Right renal cortex interstitium (tissue), 3 donors: Measurements from ENCODE around the gene TIMM13. TPM values are rescaled to one million over a fixed set of nuclear protein-coding genes. Genes with fewer than 3 reads are reported as not detected.

ENCODE experiments used
- DNase-seq, 3 donors: peaks; one replicate each; pipeline ENCODE4 v3.0.0-alpha.2; 2013; ENCODE audit warnings: low read depth in 3 of 3, low spot score in 2 of 3
- polyA plus RNA-seq, 3 donors: library from polyadenylated mRNA; unstranded; fragments of 120-200 nt; gene quantifications; one replicate each; pipeline ENCODE4 v1.2.1, GENCODE V29; 2013; ENCODE audit not compliant: insufficient read length in 3 of 3

The TIMM13 gene
- polyA plus RNA-seq, 3 donors = 55.2 to 73.1 (median 56.7) TPM

- no peak for DNase-seq
Measured at GRCh38 chr19:2387367-2388288, 39.8 kb downstream of the TIMM13 start.

GRCh38 chr19:2385053-2385721 is 42.2 kb downstream of the TIMM13 start:
- DNase-seq = no peak

DNA sequence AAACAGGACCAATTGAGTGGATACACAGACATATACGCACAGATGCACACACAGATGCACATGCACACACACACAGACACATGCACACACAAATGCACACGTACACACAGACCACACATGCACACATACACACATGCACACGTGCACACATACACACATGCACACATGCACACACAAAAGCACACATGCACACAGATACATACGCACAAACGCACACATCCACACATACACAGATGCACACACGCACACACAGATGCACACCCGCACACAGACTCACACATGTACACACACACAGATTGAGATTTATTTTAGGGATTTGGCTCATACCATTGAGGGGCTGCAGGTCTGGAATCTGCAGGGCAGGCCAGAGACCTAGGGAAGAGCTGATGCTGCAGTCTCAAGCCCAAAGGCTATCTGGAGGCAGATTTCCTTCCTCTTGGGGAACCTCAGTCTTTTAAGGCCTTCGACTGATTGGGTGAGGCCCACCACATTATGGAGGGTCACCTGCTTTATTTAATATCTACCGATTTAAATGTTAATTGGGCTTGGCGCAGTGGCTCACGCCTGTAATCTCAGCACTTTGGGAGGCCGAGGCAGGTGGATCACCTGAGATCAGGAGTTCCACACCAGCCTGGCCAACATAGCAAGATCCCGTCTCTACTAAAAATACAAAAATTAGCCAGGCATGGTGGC is 44.7 kb downstream of the TIMM13 start:
- no peak for DNase-seq

GRCh38 chr19:2381148-2381820 is 46.1 kb downstream of the TIMM13 start:
- DNase-seq = no peak

- no peak for DNase-seq
Measured at GRCh38 chr19:2380567-2380966, 46.8 kb downstream of the TIMM13 start.

- DNase-seq = no peak
Measured at GRCh38 chr19:2376784-2377519, 50.4 kb downstream of the TIMM13 start.

Other genes starting within 250 kb of the TIMM13 start
- gene PLEKHJ1, start 191.3 kb downstream of the TIMM13 start, polyA plus RNA-seq = 10 to 100 TPM; 54.3 to 65.0 (median 58.7) TPM
- 10 to 100 TPM; 48.8 to 58.2 (median 54.6) TPM for gene SF3A2, start 190.8 kb downstream of the TIMM13 start, polyA plus RNA-seq
- gene AMH, start 178.3 kb downstream of the TIMM13 start, polyA plus RNA-seq = 1 to 10 TPM; 1.1 to 1.2 (median 1.1) TPM
- gene JSRP1, start 171.2 kb downstream of the TIMM13 start, polyA plus RNA-seq = under 1 TPM; 0.35 to 0.47 (median 0.45) TPM
- gene PEAK3, start 145.4 kb downstream of the TIMM13 start, polyA plus RNA-seq = under 1 TPM; 0.04 to 0.08 (median 0.04) TPM
- gene LINGO3, start 119.4 kb downstream of the TIMM13 start, polyA plus RNA-seq = under 1 TPM in 1 of 3 donors, not detected in 2; 0.06 TPM
- gene LSM7, start 99.0 kb downstream of the TIMM13 start, polyA plus RNA-seq = 10 to 100 TPM; 74.8 to 92.3 (median 86.9) TPM
- 10 to 100 TPM; 44.3 to 52.4 (median 44.8) TPM for gene SPPL2B, start 98.9 kb downstream of the TIMM13 start, polyA plus RNA-seq
- under 1 TPM; 0.21 to 0.27 (median 0.25) TPM for gene TMPRSS9, start 67.3 kb downstream of the TIMM13 start, polyA plus RNA-seq
- gene LMNB2, start 29.4 kb upstream of the TIMM13 start, polyA plus RNA-seq = 10 to 100 TPM; 53.7 to 59.7 (median 58.7) TPM
- 10 to 100 TPM; 10.4 to 13.0 (median 12.2) TPM for gene GADD45B, start 48.5 kb upstream of the TIMM13 start, polyA plus RNA-seq